HepG2 (cell line): ENCODE results near the gene ENPP7. TPM values are rescaled to one million over a fixed set of nuclear protein-coding genes. Genes with fewer than 3 reads are reported as not detected.

Experiments
- E2F2 ChIP-seq: sonication (generic); formaldehyde crosslinking; IDR thresholded peaks from 2 replicates; pipeline ENCODE4 v1.4.0; 2020; ENCODE audit warnings: missing genetic modification reagents, borderline replicate concordance
- GATAD1 ChIP-seq: IDR thresholded peaks from 2 replicates; pipeline ENCODE4 v1.6.1; 2016; ENCODE audit warnings: missing genetic modification reagents, missing compliant biosample characterization
- HNF4G ChIP-seq, 2 experiments: sonication (generic) in 1 of 2; formaldehyde crosslinking in 1 of 2; IDR thresholded peaks; 2 replicates each; pipeline versions ENCODE4 v1.4.0 to v1.6.1; 2011 to 2020; ENCODE audit warnings: borderline replicate concordance in 2 of 2, low read depth in 2 of 2, mild to moderate bottlenecking in 2 of 2, low read length in 1 of 2, missing genetic modification reagents in 1 of 2, moderate library complexity in 1 of 2
- PAXIP1 ChIP-seq: sonication (generic); formaldehyde crosslinking; conservative IDR thresholded peaks from 2 replicates; pipeline ENCODE4 v1.4.0; 2020; ENCODE audit warnings: mild to moderate bottlenecking, missing genetic modification reagents, moderate library complexity
- POGK ChIP-seq: sonication (generic); formaldehyde crosslinking; conservative IDR thresholded peaks from 2 replicates; pipeline ENCODE4 v1.8.0; 2022; ENCODE audit warnings: mild to moderate bottlenecking, moderate library complexity, missing genetic modification reagents
- RARA ChIP-seq: IDR thresholded peaks from 2 replicates; pipeline ENCODE4 v1.6.1; 2016; ENCODE audit warnings: missing genetic modification reagents, missing compliant biosample characterization
- SUZ12 ChIP-seq: fragments of 150-350 bp; IDR thresholded peaks from 2 replicates; pipeline ENCODE4 v1.6.1; 2014; ENCODE audit warnings: low read depth, low read length
- TARDBP ChIP-seq: sonication (generic); formaldehyde crosslinking; IDR thresholded peaks from 2 replicates; pipeline ENCODE4 v1.8.0; 2022; ENCODE audit warnings: mild to moderate bottlenecking, missing genetic modification reagents
- UBTF ChIP-seq: sonication (generic); formaldehyde crosslinking; IDR thresholded peaks from 2 replicates; pipeline ENCODE4 v1.4.0; 2020; ENCODE audit warnings: mild to moderate bottlenecking, missing genetic modification reagents
- ZBTB39 ChIP-seq: sonication (generic); formaldehyde crosslinking; IDR thresholded peaks from 2 replicates; pipeline ENCODE4 v1.5.0; 2020; ENCODE audit warnings: missing genetic modification reagents
- ZNF281 ChIP-seq: sonication (generic); formaldehyde crosslinking; IDR thresholded peaks from 2 replicates; pipeline ENCODE4 v1.4.0; 2020; ENCODE audit warnings: missing genetic modification reagents, borderline replicate concordance
- ZSCAN12 ChIP-seq: sonication (generic); formaldehyde crosslinking; IDR thresholded peaks from 2 replicates; pipeline ENCODE4 v1.9.0; 2021; ENCODE audit warnings: mild to moderate bottlenecking, missing genetic modification reagents
- polyA plus RNA-seq, 8 experiments: library from polyadenylated mRNA; depleted of rRNA in 3 of 8; stranded (reverse) in 7 of 8; unstranded in 1 of 8; fragments of >200 nt; fragmentation: Illumina TruSeq in 4 of 8; extraction: Trizol in 4 of 8; gene quantifications; 2 replicates each; pipeline versions ENCODE4 v1.2.1 to v1.2.3, GENCODE V29; 2011 to 2016; ENCODE audit warnings: low read depth in 4 of 8, missing spikeins in 1 of 8, mixed read lengths in 1 of 8; ENCODE audit not compliant: insufficient read depth in 1 of 8
- total RNA-seq, 5 experiments: library from RNA; depleted of rRNA; stranded (reverse); fragments of >200 nt; fragmentation: Illumina TruSeq; extraction: Trizol; gene quantifications; 2 replicates each; pipeline ENCODE4 v1.2.3, GENCODE V29; 2016; ENCODE audit warnings: low read depth in 1 of 5

The ENPP7 gene
- total and polyA plus RNA-seq, 2 of the 13 experiments (the other 11 are each of a cell fraction or from before 2014, with no cell fraction given) = 1.1 to 2.2 TPM

GRCh38 chr17:79737922-79738578, 7.3 kb downstream of the ENPP7 start (continued):
- TF ChIP-seq HNF4G (IDR thresholded peaks at IDR 0.05; ENCODE audit: borderline replicate concordance, low read depth, low read length) = 0 out of 2 replicates have a peak, but pooled peaks have one; percentile 29
- TF ChIP-seq HNF4G (CRISPR knock-in tag; IDR thresholded peaks at IDR 0.05; ENCODE audit: borderline replicate concordance, low read depth) = no peak
- 0 out of 2 replicates have a peak, but pooled peaks have one; percentile 45 for TF ChIP-seq ZBTB39 (CRISPR knock-in tag)
- peak; percentile 49; the same call in 1 of the 2 replicates for TF ChIP-seq PAXIP1
- TF ChIP-seq TARDBP = 0 out of 2 replicates have a peak, but pooled peaks have one; percentile 37
- peak; percentile 13; the same call in 1 of the 2 replicates for TF ChIP-seq ZNF281 (CRISPR knock-in tag)
- TF ChIP-seq SUZ12 = no peak
- TF ChIP-seq POGK = no peak
- no peak for TF ChIP-seq ZSCAN12 (CRISPR knock-in tag)
- TF ChIP-seq RARA (CRISPR knock-in tag) = peak; percentile 37; the same call in 1 of the 2 replicates
- 0 out of 2 replicates have a peak, but pooled peaks have one; percentile 15 for TF ChIP-seq GATAD1 (CRISPR knock-in tag)
- TF ChIP-seq E2F2 (CRISPR knock-in tag) = no peak
- peak; percentile 13; the same call in 1 of the 2 replicates for TF ChIP-seq UBTF
